Measurements from ENCODE around the gene ETV3L. TPM values are rescaled to one million over a fixed set of nuclear protein-coding genes. Genes with fewer than 3 reads are reported as not detected.
A peak's percentile ranks its signal among the peaks of the same experiment; 100 is the strongest.
"Not testable (repeated sequence)": the region's sequence is repeated elsewhere in the genome, so short reads cannot be mapped to it uniquely, and the experiment has no call there.

Gene ETV3L
- total RNA-seq, 1 experiment from 2014 or later: 0.13 TPM

- ATAC-seq (peak; percentile 67), DNase-seq (ENCODE audit: low spot score) (peak; percentile 83)
- H3K27ac Mint-ChIP-seq: no peak overlapping the region
- peaks cover 9% of the 10 kb centered on the region for H3K4me1 Mint-ChIP-seq
- no peak overlapping the region for H3K4me3 Mint-ChIP-seq
- no peaks in the 10 kb centered on the region for H3K36me3 Mint-ChIP-seq
- peaks cover 11% of the 10 kb centered on the region for H3K27me3 Mint-ChIP-seq (ENCODE audit: low read depth)
- ChIA-PET POLR2A (interaction anchor here (0.9 kb wide), 1 partner anchor 41 kb away, joined by 3 read pairs; no protein-coding TSS in a partner anchor), CTCF (interaction anchor here (0.6 to 2.4 kb wide), 49 partner anchors 9 to 1129 kb away, joined by 3 to 38 read pairs (median 4); partner anchors contain the start of genes ETV3L and PRCC)
- TF ChIP-seq NFYB (CRISPR knock-in tag; conservative IDR thresholded peaks at IDR 0.05; ENCODE audit: low read depth) (no peak), CTCF (IDR thresholded peaks at IDR 0.05) (peak; percentile 46; the same call in 1 of the 2 replicates), FOXP1 (CRISPR knock-in tag; IDR thresholded peaks at IDR 0.05; ENCODE audit: borderline replicate concordance) (0 out of 2 replicates have a peak, but pooled peaks have one; percentile 17), PREB (CRISPR knock-in tag; IDR thresholded peaks at IDR 0.05; ENCODE audit: borderline replicate concordance) (no peak), MAX (CRISPR knock-in tag; IDR thresholded peaks at IDR 0.05) (peak; percentile 53; the same call in 1 of the 2 replicates), ETV6 (CRISPR knock-in tag; IDR thresholded peaks at IDR 0.05) (0 out of 2 replicates have a peak, but pooled peaks have one; percentile 24)
- peaks cover 3% of the 10 kb centered on the region; the same call in 1 of the 2 replicates for H3K9me3 Mint-ChIP-seq
Observed at GRCh38 chr1:157073944-157074685, 25.5 kb downstream of the ETV3L start.

- Mint-ChIP-seq H3K4me3 (no peak overlapping the region), H3K4me1 (peaks cover 9% of the 10 kb centered on the region), H3K27me3 (ENCODE audit: low read depth) (peaks cover 11% of the 10 kb centered on the region), H3K9me3 (peaks cover 3% of the 10 kb centered on the region; the same call in 1 of the 2 replicates), H3K27ac (no peak overlapping the region), H3K36me3 (no peaks in the 10 kb centered on the region)
- TF ChIP-seq ZNF423 (CRISPR knock-in tag; IDR thresholded peaks at IDR 0.05) (peak; percentile 96), AFF4 (CRISPR knock-in tag; IDR thresholded peaks at IDR 0.05; ENCODE audit: borderline replicate concordance) (no peak)
- ChIA-PET POLR2A (no interaction called here), CTCF (interaction anchor here (1.0 to 1.5 kb wide), 4 partner anchors 20 to 142 kb away, joined by 3 to 6 read pairs (median 6); no protein-coding TSS in a partner anchor)
- ATAC-seq (peak; percentile 46), DNase-seq (ENCODE audit: low spot score) (no peak)
Observed at GRCh38 chr1:157069601-157070000, 30.0 kb downstream of the ETV3L start.

GRCh38 chr1:157059241-157059640 is 40.4 kb downstream of the ETV3L start:
- DNase-seq (ENCODE audit: low spot score); H3K27me3 Mint-ChIP-seq (ENCODE audit: low read depth); H3K4me3 Mint-ChIP-seq; POLR2A ChIA-PET; H3K36me3 Mint-ChIP-seq; ATAC-seq; CTCF ChIA-PET; H3K4me1 Mint-ChIP-seq; H3K27ac Mint-ChIP-seq: not testable (repeated sequence)
- H3K9me3 Mint-ChIP-seq: peaks cover 15% of the 10 kb centered on the region

GRCh38 chr1:157056269-157056668 is 43.3 kb downstream of the ETV3L start:
- no peaks in the 10 kb centered on the region; the same call in 1 of the 2 replicates for H3K4me1 Mint-ChIP-seq
- ChIA-PET POLR2A (no interaction called here), CTCF (no interaction called here)
- no peak overlapping the region for H3K4me3 Mint-ChIP-seq
- peaks cover 10% of the 10 kb centered on the region for H3K27me3 Mint-ChIP-seq (ENCODE audit: low read depth)
- no peak overlapping the region for H3K27ac Mint-ChIP-seq
- no peak for ATAC-seq
- DNase-seq (ENCODE audit: low spot score): no peak
- H3K36me3 Mint-ChIP-seq: peaks cover 4% of the 10 kb centered on the region; the same call in 1 of the 2 replicates
- peaks cover 19% of the 10 kb centered on the region for H3K9me3 Mint-ChIP-seq
- no peak for TF ChIP-seq AFF4 (CRISPR knock-in tag; IDR thresholded peaks at IDR 0.05; ENCODE audit: borderline replicate concordance)
- TF ChIP-seq EMX1 (CRISPR knock-in tag; IDR thresholded peaks at IDR 0.05): no peak
- TF ChIP-seq ZNF512 (CRISPR knock-in tag; IDR thresholded peaks at IDR 0.05; ENCODE audit: borderline replicate concordance): no peak
- TF ChIP-seq TEAD1 (CRISPR knock-in tag; IDR thresholded peaks at IDR 0.05): no peak
- TF ChIP-seq NR1H2 (CRISPR knock-in tag; IDR thresholded peaks at IDR 0.05): no peak
- TF ChIP-seq ZNF396 (CRISPR knock-in tag; IDR thresholded peaks at IDR 0.05; ENCODE audit: borderline replicate concordance): no peak
